Endothelial cell of umbilical vein (primary cell): ENCODE data around the gene TAS1R3.

Source experiments
- CTCF ChIP-seq, 2 donors: IDR thresholded peaks; 1 replicate in 1 of 2; 2 replicates in 1 of 2; pipeline ENCODE4 v1.5.1; 2011; ENCODE audit warnings: low read length in 2 of 2, mild to moderate bottlenecking in 2 of 2, moderate library complexity in 2 of 2, control low read depth in 1 of 2, inconsistent platforms in 1 of 2, low read depth in 1 of 2; ENCODE audit not compliant: insufficient read depth in 1 of 2; ENCODE audit errors: extremely low read depth in 1 of 2
- EZH2 ChIP-seq: IDR thresholded peaks from 2 replicates; pipeline ENCODE4 v1.6.1; 2012; ENCODE audit warnings: borderline replicate concordance, low read depth, mild to moderate bottlenecking, moderate library complexity, low read length, inconsistent platforms; ENCODE audit not compliant: severe bottlenecking
- FOS ChIP-seq: IDR thresholded peaks from 2 replicates; pipeline ENCODE4 v1.6.1; 2011; ENCODE audit warnings: mild to moderate bottlenecking, low read length, moderate library complexity, borderline replicate concordance; ENCODE audit not compliant: insufficient read depth
- JUN ChIP-seq: IDR thresholded peaks from 2 replicates; pipeline ENCODE4 v1.6.1; 2011; ENCODE audit warnings: borderline replicate concordance, low read depth; ENCODE audit not compliant: insufficient read length, insufficient read depth
- MYC ChIP-seq: IDR thresholded peaks from one replicate; pipeline ENCODE4 v1.6.1; 2011; ENCODE audit warnings: mild to moderate bottlenecking, low read depth, low read length
- POLR2A ChIP-seq: IDR thresholded peaks from 2 replicates; pipeline ENCODE4 v1.6.1; 2012; ENCODE audit warnings: low read depth, mild to moderate bottlenecking, control low read depth, low read length
- POLR2AphosphoS5 ChIP-seq: IDR thresholded peaks from 2 replicates; pipeline ENCODE4 v1.6.1; 2012; ENCODE audit warnings: low read depth, mild to moderate bottlenecking, control low read depth, low read length, moderate library complexity; ENCODE audit not compliant: insufficient read depth
- TF ChIP-seq, protein P1 (sequence below): IDR thresholded peaks from 2 replicates; pipeline ENCODE4 v1.6.1; 2011; ENCODE audit not compliant: insufficient read depth, insufficient read length

- TF ChIP-seq CTCF (IDR thresholded peaks at IDR 0.05; ENCODE audit: extremely low read depth in 1 of 2, insufficient read depth in 1 of 2, low read depth in 1 of 2, low read length in 2 of 2) (no peak), POLR2AphosphoS5 (peak; percentile 76), EZH2 (no peak), POLR2A (peak; percentile 44), FOS (no peak), MYC (no peak), JUN (no peak)
- TF ChIP-seq, protein P1, sequence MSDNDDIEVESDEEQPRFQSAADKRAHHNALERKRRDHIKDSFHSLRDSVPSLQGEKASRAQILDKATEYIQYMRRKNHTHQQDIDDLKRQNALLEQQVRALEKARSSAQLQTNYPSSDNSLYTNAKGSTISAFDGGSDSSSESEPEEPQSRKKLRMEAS: no peak
These were observed 22.9 kb upstream of the TAS1R3 start, which contains the start of the genes ACAP3 and PUSL1 for GRCh38 chr1:1307923-1308755.
